ENCODE results near the gene DOCK2.
"Not testable (repeated sequence)": the region's sequence is repeated elsewhere in the genome, so short reads cannot be mapped to it uniquely, and the experiment has no call there.

DOCK2 gene

DNA sequence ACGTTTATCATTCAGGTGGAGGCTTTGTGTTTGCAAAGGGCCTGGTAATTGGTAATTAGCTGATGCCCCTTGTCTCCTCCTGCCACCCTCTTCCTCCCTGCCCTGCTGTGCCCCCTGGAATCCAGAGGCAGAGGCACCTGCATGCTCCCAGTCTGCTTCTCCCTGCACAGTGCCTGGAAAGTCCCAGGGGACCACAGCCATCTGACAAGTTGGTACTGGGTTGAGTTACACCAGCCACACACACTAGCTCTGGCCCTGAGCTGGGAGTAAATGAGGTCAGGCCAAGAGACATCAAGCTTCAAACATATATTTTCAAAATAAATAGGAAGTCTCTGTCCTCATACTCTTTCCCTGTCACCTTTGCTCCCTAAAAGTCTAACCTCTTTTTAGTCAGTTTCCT is 286.9 kb downstream of the DOCK2 start:
- in situ Hi-C loops (cut with MboI; ENCODE audit: low sequenced_read_pairs): no loop called here

GRCh38 chr5:169933127-169933526 is 296.1 kb downstream of the DOCK2 start:
- in situ Hi-C loops (cut with MboI; ENCODE audit: low sequenced_read_pairs): no loop called here

DNA sequence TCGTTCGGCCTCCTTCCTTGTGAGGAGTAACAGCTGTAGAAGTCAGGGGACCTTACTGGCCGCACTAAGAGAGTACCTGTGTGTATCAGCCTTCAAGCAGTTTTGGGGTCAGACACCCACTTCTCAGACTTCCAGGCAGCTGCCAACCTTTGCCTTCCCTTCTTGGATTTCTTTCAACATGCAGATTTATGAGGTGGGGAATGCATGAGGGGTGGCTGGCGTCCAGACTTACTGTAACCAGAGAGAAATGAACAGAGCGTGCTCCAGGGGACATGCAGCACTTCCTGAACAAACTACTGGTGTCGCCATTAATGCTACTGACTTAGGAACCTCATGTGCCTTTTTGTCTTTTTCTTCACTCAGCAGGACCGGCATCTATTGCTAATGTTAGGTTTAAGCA is 296.5 kb downstream of the DOCK2 start:
- in situ Hi-C loops (cut with MboI; ENCODE audit: low sequenced_read_pairs): no loop called here

GRCh38 chr5:169934990-169935389 is 297.9 kb downstream of the DOCK2 start:
- in situ Hi-C loops (cut with MboI; ENCODE audit: low sequenced_read_pairs): no loop called here

DNA sequence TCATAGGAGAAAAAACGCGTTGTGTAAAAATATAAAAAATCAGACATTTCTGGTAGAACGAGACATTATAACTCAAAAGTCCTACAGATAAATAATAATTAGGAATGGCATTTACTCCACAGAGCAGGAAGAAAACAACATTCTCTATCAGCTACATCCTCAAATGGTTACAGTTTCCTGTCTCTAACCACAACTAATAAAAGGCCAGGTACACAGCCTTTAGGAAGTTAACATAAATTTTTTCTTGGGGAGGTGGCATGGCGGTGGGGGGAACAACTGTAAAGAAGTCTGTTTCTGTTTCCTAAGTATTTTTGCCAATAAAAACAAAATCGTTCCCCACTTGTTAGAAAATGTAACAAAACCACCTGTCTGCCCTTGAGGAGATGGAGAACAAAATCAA is 298.7 kb downstream of the DOCK2 start:
- in situ Hi-C loops (cut with MboI; ENCODE audit: low sequenced_read_pairs): no loop called here

DNA sequence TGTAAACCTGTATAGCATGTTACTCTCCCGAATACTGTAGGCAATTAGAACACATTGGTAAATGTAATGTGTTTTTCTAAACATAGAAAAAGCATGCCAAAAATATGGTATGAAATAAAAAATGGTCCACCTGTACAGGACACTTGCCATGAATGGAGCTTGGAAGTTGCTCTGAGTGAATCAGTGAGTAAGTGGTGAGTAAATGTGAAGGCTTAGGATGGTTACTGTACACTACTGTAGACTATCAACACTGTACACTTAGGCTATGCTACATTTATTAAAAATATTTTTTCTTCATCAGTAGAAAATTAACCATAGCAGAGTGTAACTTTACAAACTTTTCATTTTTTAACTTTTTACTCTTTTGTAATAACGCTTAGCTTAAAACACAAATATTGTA is 301.4 kb downstream of the DOCK2 start:
- in situ Hi-C loops (cut with MboI; ENCODE audit: low sequenced_read_pairs): no loop called here

DNA sequence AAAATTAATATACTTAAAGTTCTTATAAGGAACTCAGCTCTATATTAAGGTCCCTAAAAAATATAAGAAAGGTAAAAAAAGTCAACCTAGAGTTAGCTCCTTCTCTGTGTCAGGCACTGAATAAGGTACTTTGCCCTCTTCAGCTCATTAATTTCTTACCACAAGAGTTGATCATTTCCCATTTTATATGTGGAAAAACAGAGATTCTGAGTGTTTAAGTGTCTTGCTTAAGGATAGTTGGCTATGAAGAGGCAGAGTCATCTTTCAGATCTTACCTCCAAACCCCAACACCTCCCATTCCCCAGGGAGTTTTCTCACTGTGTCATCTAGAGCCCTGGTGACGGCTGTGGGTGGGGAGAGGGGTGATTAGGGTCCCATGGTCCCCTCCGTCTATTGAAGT is 302.7 kb downstream of the DOCK2 start:
- in situ Hi-C loops (cut with MboI; ENCODE audit: low sequenced_read_pairs): no loop called here

DNA sequence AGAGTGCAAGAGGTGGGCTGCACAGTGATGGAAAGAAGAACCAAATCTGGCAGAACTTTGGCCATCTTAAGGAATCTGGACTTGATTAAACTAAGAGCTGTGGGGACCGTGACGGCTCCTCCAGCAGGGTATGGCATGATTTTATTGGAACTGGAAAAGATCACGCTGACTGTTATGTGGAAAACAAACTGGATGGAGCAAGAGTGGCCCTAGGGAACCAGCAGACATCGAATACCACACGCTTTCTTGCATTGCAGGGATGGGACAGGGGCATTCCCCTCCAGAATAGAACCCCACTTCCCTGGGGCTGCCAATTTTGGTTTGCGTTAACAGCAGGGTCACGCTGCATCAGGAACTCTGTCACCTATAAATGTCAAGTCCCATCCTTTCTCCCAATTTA is 304.5 kb downstream of the DOCK2 start:
- in situ Hi-C loops (cut with MboI; ENCODE audit: low sequenced_read_pairs): no loop called here

DNA sequence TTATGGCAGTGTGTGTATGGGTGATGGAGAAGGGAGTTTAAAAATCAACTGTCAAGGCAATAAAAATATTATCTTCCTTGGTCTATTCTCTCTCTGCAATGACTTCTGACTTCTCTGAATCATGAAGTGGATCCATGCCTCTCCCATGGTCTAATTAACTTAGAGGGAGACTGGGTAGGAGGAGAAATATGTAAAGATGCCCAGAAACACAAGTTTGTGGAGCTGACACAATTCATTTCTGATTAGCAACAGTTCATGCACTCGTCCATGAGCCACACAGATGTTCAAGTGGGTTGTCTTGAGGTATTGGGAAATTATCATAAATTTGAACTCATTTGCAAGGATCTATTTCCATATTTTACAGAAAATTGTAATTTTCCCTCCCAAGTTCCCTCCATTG is 305.1 kb downstream of the DOCK2 start:
- in situ Hi-C loops (cut with MboI; ENCODE audit: low sequenced_read_pairs): no loop called here

- in situ Hi-C loops (cut with MboI; ENCODE audit: low sequenced_read_pairs): no loop called here
Measured at GRCh38 chr5:169943026-169943425, 306.0 kb downstream of the DOCK2 start.

DNA sequence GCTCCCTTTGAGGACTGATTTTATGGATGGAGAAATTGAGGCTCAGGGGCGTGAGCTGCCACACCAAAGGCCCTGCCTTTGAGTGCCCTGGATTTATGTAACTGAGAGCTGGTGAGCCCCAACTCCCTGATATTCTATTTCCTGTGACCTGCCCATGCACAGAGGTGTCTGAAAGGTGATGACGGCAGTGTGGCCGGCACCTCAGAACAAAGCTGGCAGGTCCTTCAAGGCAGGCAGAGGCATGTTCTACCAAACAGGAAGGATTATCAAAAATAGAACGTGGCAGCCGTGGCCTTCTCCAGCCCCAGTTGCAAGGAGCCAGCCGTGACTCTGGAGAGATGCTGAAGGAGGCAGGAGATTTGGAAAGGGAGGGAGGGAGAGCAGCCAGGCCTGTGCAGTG is 307.0 kb downstream of the DOCK2 start:
- in situ Hi-C loops (cut with MboI; ENCODE audit: low sequenced_read_pairs): no loop called here

GRCh38 chr5:169944922-169945680 is 308.0 kb downstream of the DOCK2 start:
- in situ Hi-C loops (cut with MboI; ENCODE audit: low sequenced_read_pairs): no loop called here

DNA sequence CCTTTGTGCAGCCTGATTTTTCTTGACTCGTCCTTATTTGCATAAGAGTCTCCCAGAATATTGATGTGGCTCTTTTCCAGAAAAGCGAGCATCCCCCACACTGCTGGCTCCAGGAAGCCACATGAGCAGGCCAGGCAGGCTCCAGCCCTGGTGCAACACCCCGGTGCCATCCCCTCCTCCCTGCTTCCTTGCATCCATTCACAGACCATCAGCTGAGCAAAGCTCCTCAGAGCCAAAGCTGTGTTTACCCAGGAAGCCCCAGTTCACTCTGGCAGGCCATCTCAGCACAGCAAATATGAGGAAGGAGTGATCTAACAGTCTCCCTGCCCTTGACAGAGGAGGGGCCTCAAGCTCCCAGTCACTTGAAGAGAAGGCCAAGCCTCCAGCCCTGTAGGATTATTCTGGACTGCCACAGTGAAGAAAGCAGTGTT is 308.8 kb downstream of the DOCK2 start:
- in situ Hi-C loops (cut with MboI; ENCODE audit: low sequenced_read_pairs): no loop called here

GRCh38 chr5:169946743-169947295 is 309.7 kb downstream of the DOCK2 start:
- in situ Hi-C loops (cut with MboI; ENCODE audit: low sequenced_read_pairs): no loop called here

DNA sequence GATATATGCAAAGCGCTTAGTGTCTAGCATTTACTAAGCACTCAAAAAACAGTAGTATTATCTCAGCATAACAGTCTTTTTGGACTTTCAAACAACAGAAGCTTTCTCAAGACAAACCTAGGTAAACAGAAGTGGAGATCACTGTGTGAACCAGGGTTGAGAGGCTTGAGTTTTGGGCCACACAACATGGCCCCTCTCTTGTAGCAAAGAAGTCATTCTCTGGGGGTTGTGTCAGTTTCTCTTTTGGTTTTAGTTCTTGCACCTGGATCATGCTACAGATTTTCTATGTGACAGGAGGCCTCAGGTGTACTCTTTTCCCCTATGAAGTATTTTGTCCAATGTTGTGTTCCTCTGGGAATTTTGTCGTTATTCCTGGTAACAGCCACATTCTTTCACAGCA is 313.3 kb downstream of the DOCK2 start:
- in situ Hi-C loops (cut with MboI; ENCODE audit: low sequenced_read_pairs): no loop called here

- in situ Hi-C loops (cut with MboI; ENCODE audit: low sequenced_read_pairs): not testable (repeated sequence)
Measured at GRCh38 chr5:169953196-169953595, 316.1 kb downstream of the DOCK2 start.

GRCh38 chr5:169954786-169955185 is 317.7 kb downstream of the DOCK2 start:
- in situ Hi-C loops (cut with MboI; ENCODE audit: low sequenced_read_pairs): no loop called here

- in situ Hi-C loops (cut with MboI; ENCODE audit: low sequenced_read_pairs): no loop called here
Measured at GRCh38 chr5:169956126-169956525, 319.1 kb downstream of the DOCK2 start.

DNA sequence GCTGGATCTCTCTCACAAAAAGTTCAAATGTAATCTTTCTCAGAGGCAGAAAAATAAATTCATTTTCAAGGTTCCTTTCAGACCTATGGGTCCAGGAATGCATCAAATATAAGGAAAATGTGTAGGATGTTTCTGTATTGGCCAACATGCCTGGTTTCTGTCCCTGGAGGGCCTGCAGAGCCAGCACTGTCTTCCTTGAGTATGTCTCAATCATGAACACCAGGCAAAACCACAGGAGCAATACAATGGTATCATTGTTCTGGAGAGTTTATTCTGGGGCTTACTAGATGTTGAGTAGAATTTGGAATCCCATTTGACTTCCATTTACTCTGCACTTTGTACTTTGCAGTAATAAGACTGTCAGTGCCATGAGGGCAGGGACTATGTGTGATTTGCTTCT is 319.7 kb downstream of the DOCK2 start:
- in situ Hi-C loops (cut with MboI; ENCODE audit: low sequenced_read_pairs): no loop called here

DNA sequence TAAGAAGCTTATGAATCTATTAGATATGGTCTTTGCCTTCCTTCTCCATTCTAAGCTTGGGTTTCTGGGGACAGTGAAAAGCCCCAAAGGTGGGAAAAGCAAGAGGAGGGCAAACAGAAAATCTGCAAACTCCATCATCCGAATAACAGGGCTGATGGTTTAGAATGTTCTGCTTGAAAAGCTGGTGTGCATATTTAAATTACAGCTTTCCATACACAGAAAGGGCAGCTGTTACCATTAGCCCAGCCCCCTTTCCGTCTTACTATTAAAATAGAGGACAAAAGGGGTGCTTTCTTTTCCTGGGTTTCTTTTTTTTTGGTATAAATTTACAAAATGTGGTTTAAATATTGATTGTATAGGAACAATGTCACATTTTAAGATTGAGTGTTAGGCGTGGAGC is 321.2 kb downstream of the DOCK2 start:
- in situ Hi-C loops (cut with MboI; ENCODE audit: low sequenced_read_pairs): no loop called here

DNA sequence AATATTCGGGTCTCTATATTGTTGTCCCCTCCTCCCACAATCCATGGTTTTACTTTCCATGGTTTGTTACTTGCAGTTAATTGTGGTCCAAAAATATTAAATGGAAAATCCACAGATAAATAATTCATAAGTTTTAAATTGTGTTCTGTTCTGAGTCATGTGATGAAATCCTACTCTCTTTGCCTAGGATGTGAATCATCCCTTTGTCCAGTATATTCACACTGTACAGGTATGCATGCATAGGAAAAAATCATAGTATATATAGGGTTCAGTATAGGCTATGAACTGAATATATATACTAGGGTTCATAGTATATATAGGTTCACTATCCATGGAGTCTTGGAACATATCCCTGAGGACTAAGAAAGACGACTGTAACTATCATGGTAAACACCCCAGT is 323.6 kb downstream of the DOCK2 start:
- in situ Hi-C loops (cut with MboI; ENCODE audit: low sequenced_read_pairs): no loop called here

- in situ Hi-C loops (cut with MboI; ENCODE audit: low sequenced_read_pairs): no loop called here
Measured at GRCh38 chr5:169964246-169964645, 327.2 kb downstream of the DOCK2 start.

DNA sequence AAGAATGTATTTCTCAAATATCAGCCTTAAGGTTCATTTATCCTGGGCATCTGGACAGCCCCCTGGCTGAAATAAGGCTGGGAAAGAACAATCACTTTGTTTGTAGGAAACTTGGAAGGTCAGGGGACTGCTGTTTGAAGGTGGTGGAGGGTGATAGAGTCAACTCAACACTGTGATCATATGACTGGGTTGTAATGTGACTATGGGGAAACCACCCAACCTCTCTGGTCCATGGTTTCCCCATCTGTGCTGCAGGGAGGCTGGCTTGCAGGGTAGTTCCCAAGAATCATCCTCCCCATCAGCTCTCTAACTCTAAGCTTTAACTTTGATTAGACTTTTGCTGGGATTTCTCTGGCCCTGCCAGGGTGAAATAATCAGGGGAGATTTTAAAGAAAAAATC is 333.3 kb downstream of the DOCK2 start:
- in situ Hi-C loops (cut with MboI; ENCODE audit: low sequenced_read_pairs): no loop called here

All from HL-60/S4 treated with retinoic acid at 250 ng/mL for 4 days and 3 days (cell line).